SKM-1 (cell line): Measurements from ENCODE around the gene ZNF280D.

ENCODE experiments used
- DNase-seq: peaks from one replicate; lab custom pipeline; 2025; ENCODE audit not compliant: unreplicated experiment; lab: John Stamatoyannopoulos, UW

The ZNF280D gene

DNA sequence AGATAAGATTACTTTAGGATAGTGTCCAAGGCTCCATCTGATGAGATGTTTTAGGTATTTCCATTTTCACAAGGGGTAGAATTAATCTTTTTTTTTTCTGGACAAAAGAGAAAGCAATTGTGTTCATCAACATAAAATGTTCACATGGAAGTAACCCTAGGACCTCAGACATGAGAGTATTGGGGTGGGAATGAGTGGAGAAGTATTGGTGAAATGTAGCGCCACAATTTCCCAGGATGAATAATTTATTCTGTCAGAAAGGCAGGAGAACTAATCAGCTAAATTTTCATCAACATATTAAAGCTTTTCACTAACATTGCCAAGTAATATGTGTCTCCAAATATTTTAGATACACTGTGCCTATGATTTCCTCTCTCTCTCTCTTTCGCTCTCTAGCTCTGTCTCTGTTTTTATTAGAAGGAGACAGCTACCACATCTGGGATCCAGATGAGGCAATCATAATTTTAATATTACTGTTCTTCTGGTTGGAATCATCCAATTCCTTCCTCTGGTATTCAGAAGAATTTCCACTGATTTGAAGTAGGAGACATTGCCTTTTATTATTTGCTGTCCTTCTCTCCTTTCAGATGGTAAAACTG lies 21.6 kb upstream of the ZNF280D start:
- DNase-seq: no peak

DNA sequence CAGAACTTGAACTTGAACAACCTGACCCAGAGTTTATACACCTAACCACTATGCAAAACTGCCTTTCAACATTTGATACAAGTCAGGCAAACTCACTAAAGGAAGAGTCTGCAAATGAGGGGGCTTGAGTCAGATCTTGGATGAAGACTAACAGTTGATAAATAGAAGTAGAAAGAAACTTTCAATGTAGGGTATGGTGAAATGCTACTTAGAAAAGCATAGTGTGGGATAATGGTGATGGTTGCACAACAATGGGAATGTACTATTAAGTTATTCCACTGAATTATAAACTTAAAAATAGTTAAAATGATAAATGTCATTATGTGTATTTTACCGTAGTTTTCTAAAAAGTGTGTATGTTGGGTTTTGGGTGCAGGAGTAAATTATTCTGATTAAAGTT lies 19.7 kb upstream of the ZNF280D start:
- DNase-seq: no peak

DNA sequence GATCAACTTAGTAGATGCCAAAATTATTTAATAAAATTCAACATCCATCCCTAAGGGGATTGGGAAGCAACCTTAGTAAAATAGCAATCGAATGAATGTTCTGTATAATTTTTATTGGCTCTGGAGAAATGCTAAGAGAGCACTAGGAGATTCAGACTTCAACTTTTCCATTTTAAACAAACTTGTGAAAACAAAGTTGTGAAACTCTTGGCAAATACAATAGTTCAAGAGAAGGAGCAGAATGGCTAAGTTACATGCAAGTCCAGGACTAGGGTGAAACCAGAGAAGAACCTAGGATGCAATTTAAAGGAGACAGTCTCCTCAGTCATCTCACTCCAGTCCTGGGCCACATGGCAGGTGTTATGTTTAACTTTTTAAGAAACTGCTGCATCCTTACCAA lies 16.7 kb upstream of the ZNF280D start:
- no peak for DNase-seq

DNA sequence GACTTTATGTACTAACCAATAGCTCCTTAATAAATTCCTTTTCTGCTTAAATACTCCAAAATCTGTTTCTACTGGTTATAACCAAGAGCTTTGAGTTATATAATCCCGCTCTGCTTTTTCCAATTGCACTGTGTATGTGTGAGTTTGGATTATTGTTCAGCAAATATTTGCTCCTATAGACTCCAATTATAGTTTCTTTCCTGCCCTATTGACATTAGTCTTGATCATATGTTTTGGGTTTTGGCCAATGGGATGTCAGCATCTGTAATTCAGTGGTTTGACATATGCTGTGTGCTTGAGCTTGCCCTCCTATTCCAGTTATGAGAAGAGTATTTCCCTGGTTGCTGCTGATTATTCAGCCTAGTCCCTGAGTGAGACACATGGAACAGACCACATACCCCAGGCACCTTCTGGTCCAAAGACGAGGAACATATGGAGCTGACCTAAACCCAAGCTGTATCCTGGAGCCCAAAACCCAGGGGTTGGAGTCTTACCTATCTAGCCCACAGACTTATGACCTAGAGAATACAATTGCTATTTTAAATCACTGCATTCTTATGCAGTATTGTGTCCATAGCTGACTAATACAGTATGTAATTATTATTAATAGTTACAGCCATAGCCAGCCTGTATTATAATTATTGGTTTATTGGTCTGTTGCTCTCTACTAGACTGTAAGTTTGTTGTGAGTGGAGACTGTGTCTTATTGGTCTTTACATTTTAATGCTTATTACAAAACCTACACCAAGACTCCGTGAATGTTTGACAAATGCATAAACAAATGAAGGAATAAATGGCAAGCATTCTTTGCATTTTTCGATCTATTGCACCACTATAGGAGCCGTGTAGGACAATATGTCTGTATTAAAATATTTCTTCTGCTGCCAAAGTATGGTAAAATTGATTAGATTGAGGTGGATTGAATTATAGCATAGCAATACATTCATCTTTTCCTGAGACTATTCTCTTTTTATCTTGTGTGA lies 11.7 kb upstream of the ZNF280D start:
- DNase-seq: no peak

DNA sequence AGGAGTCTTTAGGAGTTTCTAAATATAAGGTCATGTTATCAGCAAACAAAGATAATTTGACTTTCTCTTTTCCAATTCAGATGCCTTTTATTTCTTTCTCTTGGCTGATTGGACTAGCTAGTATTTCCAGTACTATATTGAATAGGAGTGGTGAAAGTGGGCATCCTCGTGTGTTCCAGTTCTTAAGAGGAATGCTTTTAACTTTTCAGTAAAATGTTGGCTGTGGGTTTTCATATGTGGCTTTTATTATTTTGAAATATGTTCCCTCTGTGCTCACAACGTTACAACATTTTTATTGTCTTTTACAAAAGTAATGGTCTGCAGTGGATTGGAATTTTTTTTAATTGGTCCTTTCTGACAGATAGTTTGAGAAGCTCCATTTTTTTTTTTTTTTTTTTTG lies 8.2 kb upstream of the ZNF280D start:
- DNase-seq: no peak

DNA sequence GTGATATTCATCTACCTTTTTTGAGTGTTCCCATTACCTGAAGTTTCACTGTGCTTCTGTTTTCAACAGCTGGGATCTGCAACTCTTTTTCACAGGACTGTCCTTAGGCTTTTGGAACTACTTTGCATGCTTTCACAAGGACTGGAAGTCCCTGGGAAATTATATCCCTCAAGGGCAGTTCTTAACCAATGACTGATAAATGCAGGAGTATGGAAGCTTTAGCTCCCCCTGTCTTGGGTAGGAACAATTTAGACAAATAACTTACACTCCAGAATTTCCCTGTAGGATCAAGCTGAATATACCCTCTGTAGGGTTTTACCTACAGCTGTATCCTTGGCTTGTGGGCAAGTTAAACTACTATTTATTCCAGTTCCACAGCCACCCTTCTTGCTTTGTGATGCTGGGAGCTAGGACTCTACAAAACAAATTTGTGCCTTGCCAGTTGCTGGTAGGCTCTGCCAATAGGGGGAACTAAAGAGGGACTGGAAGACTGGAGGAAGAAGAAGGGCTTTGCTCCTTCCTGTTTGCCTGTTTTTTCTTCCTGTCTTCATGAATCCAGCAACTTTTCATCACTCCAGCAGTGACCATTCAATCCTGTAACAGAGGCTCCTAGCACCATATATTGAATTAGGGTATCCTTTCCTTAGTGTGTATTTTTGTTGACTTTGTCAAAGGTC lies 6.8 kb upstream of the ZNF280D start:
- DNase-seq: peak; percentile 32

DNA sequence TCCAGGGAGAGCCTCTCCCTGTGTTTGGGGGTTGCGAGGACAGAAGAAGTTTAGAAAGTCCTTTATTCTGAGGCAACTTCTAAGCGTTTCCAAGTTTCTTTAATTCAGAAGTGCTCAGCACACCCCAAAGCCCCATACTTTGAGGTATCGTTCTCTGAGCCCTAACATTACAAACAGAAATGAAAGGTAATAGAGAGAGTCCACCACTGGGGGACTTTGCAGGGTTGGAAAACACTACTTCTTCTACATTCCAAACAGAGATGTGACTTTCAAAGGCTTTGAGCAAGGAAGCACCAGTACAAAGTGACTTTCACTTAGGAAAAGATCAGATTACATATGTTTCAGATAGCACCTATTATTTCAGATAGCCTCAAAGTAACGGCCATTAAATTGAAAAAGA lies 6.2 kb upstream of the ZNF280D start:
- no peak for DNase-seq

DNA sequence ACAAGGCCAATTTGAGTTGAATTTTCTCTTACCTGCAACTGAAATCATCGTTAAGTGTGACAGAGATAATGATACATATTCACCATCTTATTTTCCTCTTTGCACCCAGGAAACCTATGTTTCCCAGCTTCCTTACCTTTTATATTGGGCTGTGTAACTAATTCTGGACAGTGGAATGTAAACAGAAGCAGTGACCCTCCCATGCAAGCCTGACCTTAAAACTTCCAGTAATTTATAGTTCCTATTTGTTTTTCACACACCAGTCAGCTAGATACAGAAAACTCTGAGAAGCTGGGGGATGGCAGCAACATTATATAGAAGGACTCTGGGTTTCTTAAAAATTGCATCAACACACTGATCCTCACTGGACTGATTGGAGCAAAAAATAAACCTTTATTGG lies 4.5 kb upstream of the ZNF280D start:
- DNase-seq: no peak

DNA sequence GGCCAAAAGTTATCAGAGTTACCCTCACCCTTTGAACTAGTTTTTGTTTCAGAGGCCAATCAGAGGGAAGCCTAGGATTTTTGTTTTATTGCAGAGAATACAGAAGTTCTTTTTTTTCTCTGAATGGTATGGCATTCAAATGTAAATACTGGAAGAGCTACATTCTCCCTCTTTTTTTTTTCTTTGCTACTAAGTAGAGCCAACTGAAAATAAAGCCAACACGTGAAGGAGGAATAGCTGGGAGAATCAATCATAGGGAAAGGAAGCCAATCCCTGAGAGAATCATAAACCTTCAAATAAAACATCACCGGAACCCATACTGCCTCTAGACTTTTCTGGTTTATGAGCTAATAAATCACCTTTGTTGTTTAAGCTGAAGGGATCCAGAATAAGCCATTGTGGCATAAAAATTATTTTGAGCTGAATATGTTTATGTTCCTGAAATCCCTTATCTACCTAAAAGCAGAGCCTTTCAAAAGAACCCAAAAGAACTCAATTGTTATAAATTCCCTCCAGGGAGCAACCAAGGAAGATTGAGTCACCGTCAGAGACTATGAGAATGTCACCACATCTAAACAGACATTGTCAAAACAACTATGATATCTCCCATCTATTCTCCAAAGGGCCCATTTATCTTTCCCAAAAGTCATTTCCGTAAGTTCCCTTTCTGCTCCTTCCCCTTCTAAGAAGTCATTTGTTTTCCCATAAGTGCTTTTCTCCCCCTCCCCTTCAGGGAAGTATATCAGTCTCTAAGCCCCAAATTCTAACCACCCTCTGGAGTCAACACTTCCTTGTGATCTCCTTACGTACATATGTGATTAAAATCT lies 3.8 kb upstream of the ZNF280D start:
- DNase-seq: no peak

DNA sequence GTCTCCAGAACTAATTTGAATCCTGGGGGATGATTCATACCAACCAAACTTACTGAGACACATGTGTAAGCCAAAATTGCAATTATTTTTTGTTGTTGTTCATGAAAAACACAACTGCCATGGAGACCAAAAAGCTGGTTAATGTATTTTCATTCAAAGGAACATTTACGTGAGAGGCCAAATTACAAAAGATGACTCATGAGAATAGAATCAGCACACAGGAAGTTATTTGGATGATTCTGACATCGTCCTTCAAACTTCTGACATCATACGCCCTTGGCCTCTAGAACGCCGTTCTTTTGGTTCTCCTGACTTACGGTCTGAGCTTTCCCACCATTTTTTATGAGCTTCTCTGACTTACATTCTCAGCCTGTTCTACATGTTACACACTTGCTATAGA lies 3.0 kb upstream of the ZNF280D start:
- DNase-seq: no peak

DNA sequence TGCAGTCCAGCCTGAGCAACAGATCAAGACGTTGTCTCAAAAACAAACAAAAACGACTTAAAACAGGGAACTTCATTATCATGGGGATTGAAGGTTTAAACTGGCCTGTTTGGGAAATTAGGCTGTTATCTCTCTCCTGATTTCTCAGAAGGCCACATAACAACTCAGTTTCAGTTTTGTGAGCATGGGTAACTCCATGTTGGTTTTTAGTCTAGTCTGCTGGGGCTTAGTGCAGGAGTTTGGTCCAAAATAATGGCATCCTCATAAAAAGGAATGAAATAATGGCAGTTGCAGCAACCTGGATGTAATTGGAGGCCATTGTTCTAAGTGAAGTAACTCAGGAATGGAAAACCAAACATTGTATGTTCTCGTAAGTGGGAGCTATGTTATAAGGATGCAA lies 2.3 kb upstream of the ZNF280D start:
- DNase-seq: no peak

DNA sequence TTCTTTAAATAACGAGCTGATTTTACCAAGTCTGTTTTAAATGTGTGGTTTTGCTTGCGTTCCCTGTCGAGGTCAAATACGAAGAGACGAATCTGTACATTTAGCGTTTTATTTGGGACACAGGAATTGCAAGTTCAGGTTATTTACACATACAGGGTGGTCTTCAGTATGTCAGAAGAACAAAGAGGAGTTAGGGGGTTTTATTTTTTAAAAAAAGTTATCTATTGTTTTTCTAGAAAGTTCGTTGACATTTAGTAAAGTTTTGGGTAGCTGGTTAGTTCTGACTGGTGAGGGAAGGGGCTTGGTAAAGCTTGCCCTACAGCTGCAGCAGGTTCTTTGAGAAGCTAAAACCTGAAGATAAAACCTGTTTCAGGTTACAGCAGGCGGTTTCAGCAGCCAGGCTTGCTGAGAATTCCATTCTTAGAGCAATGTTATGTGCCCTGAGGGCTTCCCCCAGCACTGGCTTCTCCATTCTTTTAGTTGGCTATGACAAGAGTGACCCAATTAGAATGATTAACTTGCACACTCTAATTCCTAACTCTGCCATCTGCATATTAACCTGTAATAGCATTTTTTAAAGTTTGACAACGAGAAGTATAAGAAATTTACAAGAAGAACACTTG lies 815 bp upstream of the ZNF280D start:
- no peak for DNase-seq

DNA sequence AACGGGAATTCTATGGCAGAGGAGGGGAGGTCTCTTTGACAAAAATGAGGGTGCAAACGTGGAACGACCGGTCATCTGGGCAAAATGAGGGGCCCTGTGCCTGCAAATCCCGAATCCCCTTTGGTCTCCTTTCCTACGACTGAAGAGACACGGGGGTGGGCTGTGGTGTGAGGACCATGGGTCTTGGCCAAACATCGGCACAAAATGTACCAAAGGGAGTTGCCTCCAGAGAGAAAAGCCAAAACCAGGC lies 498 bp downstream of the ZNF280D start:
- DNase-seq: no peak

DNA sequence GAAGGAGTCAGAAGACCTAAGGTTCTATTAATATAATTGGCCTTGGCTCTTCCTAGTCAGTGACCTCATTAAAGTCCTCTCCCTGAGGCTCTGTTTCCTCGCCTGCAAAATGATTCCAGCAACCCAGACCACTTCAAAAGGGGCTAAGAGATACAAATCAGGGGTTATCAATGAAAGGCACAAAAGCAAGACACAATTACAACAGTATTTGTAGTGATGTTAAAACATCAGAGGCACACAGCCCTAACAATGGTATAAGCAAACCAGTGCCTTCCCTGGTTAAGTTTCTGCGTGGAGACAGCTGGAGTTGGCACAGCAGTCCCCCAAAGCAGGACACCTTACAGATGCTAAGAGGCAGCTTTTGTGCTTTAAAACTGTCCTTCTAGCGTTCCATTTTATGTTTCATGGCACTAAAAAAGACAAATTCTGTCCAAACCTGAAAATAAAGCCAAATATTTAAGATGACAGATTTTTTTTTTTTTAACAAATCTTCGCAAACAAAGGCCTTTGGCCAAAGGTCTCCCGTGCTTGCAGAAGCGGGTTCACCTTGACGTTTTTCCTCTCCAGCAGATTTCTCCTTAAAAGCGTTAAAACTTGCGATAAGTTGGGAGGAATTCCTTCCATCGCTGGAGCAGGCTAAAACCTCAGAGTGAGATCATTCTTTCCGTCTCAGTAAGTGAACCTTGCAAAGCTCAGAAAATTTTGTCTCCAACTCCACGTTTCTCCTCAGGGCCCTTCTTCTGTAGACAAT lies 999 bp downstream of the ZNF280D start:
- DNase-seq: no peak

DNA sequence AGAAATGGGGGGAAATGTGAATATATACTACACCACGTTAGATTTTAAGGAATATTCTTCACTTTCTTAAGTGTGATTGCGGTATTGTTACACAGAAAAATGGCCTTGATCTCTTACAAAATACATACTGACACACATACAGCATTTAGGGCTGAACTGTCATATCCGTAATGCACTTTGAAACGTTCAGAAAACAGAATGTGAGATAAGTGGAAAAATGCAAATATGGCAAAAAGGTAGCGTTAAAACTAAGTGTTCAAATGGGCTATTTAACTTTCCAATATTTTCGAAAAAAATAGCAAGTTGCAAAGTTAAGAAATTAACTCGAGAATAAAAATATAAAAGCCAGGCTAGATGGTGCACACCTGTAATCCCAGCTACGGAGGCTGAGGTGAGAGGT lies 1.8 kb downstream of the ZNF280D start:
- DNase-seq: no peak

DNA sequence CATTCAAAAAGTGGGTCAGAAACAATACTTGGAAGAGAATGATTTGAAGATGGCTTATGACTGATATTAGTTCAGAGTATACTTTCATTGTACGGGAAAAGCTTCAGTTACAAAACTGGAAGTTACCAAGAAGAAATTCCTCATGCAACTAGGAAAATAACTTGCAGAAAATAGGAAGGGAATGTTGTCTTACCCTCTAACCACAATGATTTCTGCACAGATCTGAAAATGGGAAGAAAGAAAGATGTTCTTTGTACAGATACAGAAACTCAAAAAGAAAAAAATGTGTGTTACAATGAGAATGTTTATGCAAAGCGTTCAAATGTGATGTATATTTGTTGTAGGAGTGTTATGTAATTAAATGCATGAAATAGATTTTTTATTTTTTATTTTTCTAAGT lies 3.7 kb downstream of the ZNF280D start:
- DNase-seq: no peak

DNA sequence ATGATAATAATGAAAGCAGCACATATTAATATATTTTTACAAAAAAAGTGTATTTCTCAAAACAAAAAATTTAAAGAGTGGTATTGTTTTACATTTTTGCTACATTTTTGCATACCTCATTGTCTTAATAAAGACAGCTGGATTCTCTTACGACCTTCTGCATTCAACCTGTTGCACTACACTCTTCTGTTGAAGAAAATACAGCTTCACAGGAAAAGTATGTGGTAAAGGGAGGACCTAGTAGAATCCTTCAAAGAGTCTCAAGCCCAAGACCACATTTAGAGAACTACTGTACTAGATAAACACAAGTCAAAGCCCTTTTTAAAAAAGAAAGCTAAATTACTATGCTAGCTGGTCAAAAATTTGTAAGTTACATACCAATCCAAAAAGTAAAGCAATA lies 7.9 kb downstream of the ZNF280D start:
- peak; percentile 9 for DNase-seq

DNA sequence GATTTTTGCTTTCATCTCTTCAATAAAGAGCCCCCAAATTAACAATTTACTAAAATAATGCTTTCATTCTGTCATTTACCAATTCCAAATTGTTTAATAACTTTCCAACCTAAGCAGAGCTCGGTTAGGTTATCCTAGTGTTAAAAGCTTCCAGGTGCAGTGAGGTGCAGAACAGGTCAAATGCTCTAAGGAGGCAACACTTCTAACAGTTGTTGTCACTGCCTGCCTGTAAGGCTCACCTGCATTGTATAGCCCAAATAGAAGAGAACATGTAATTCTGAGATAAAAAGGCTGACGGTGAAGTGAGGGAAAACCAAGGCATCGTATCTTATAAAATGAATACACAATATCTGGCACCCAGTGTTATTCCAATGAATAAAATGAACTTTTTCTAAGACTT lies 9.1 kb downstream of the ZNF280D start:
- DNase-seq: no peak

DNA sequence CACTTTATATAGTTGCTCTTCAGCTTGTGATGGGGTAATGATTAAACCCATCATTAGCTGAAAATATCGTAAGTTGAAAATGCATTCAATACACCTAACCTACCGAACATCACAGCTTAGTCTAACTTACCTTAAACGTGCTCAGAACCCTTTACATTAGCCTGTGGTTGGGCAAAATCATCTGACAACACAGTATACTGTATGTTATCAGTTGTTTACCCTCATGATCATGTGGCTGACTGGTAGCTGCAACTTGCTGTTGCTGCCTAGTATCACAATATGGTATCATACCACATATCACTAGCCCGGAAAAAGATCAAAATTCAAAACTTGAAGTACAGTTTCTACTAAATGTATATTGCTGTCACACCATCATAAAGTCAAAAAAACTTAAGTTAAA lies 9.5 kb downstream of the ZNF280D start:
- DNase-seq: no peak

DNA sequence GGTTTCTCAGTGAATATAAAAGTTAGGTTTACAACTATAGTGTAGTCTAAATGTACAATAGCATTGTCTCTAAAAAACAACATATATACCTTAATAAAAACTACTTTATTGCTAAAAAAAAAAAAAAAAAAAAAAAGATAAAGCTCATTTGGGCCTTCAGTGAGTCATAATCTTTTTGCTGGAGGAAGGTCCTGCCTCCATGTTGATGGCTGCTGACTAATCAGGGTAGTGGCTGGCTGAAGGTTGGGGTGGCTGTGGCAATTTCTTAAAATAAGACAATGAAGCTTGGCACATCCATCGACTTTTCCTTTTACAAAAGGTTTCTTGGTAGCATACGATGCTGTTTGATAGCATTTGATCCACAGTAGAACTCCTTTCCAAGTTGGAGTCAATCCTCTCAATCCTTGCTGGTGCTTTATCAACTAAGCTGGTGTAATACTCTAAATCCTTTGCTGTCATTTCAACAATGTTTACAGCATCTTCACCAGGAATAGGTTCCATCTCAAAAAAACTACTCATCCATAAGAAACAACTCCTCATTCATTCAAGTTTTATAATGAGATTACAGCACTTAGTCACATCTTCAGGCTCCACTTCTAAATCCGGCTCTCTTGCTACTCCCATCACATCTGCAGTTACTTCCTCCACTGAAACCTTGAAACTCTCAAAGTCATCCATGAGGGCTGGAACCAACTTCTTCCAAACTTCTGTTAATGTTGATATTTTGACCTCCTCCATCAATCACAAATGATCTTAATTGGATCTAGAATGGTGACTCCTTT lies 13.3 kb downstream of the ZNF280D start:
- no peak for DNase-seq
